Measurements from ENCODE around the gene KRT5.

- no peak for TF ChIP-seq CTCF (conservative IDR thresholded peaks at IDR 0.05)
- no peak for TF ChIP-seq EZH2 (IDR thresholded peaks at IDR 0.05; ENCODE audit: low read depth)
Observed at GRCh38 chr12:52496590-52497071, 23.6 kb downstream of the KRT5 start.

Measured in PC-9 (cell line).